GM18858 (cell line): ENCODE measurements around the gene CDRT15.
"Not testable (repeated sequence)": the region's sequence is repeated elsewhere in the genome, so short reads cannot be mapped to it uniquely, and the experiment has no call there.

ENCODE experiments used
- ATAC-seq: cut with Tn5 transposase; IDR thresholded peaks from one replicate; pipeline ENCODE4 v1.9.1; 2021; ENCODE audit not compliant: unreplicated experiment

CDRT15 gene

GRCh38 chr17:14236762-14237161 is at the start of gene CDRT15:
Gene CDRT15, minus strand, starts transcription at chr17:14236862. Its CDS starts 29 bp downstream, at chr17:14236833.
- ATAC-seq = not testable (repeated sequence)

DNA sequence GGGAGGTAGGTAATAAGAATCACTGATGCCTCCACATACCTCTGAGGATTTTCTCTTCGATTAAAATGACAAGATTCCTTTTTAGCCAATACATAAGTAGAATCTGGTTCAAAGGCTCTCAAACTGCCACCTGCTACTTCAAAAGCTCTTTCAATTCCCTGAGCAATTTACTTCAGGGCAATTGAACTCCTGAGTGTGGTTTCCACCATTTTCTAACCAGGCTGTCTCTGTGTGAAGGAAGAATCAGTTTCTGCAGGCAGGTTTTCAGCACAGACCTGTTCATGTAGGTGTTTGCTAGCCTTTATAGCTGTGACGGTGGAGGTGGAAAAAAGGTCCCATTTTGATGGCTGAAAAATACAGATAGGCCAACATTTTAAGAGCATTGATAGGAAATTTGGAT is 46.1 kb upstream of the CDRT15 start:
- no peak for ATAC-seq

GRCh38 chr17:14281530-14281929 is 44.9 kb upstream of the CDRT15 start:
- no peak for ATAC-seq

DNA sequence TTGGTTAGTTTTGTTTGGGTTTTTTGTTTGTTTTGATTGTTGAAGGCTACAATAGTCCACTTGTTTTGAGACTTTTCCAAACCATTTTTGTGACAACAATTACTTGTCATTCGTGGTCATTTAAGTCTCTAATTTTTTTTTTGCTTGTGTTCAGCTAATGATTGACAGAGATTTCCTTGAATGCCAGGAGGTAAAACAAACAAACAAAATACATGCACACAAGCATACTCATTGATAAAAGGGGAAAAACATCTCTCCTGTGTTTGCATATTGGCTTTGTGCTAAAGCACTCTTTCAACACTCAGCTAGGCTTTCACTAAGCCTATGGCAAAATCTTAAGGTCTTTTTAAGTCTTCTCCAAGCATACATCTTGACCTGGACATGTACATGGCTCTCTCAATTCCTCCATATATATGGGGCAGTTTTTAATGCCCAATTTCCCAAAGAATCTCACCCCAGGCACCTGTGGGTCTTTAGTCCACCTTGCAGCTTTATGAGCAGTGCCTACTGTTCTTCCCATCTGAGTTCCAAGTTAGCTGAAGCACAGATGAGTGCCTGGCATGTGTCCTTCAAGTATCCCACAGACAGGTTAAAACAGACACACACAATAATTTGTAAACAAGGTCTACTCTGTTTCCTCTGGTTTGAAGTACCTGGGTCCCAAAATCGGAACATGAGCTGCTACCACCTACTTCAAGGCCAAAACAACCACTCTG is 40.0 kb upstream of the CDRT15 start:
- no peak for ATAC-seq

DNA sequence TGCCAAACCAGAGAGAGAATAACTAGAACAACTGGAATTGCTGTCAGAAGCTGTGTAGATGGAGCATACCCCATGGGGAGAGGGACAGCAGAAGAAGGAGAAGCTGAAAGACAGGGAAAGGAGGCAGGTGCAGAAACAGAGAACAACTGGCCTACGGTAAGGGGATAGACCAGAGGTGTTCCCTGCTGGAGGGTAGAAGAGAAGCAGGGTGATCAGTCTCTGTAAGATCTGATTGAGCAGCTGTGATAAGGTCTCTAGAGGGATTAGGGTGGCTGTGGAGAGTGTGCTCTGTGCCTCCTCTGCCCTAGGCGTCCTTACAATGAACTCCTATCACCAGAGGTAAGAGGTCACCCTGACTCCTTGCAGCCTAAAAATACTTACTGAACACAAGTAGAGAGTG is 33.8 kb upstream of the CDRT15 start:
- no peak for ATAC-seq

DNA sequence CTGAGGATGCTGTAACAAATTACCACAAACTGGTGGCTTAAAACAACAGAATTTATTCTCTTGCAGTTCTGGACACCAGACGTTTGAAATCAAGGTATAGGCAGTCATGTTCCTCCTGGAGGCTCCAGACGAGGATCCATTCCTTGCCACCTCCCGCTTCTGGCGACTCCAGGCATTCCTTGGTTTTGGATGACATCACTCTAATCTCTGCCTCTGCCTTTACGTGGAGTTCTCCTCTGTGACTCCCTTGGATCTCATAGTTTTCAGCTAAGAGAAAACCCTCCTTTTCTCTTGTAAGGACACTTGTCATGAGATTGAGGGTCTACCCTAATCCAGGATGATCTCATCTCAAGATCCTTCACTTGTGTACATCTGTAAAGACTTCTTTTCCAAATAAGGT is 32.8 kb upstream of the CDRT15 start:
- ATAC-seq = no peak

DNA sequence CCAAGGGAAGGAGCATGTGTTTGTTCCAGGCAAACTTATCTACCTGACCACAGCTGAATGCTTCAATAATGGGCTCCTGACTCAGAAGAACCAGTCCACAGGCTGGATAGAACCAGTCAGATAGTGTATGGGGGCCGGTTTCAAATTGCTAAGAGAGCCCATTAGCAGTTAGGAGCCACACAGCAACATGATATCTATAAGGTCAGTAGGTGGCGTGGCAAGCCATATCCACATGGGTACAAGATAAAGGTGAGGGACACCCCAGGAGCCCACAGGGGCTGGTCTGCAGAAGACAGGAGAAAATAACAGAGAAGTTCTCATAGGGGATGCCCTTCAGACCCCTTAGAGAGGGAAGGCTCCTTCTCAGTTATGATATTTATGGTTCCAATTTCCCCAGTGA is 31.6 kb upstream of the CDRT15 start:
- no peak for ATAC-seq

GRCh38 chr17:14261406-14261805 is 24.7 kb upstream of the CDRT15 start:
- ATAC-seq = no peak

GRCh38 chr17:14245629-14246028 is 9.0 kb upstream of the CDRT15 start:
- ATAC-seq = no peak

DNA sequence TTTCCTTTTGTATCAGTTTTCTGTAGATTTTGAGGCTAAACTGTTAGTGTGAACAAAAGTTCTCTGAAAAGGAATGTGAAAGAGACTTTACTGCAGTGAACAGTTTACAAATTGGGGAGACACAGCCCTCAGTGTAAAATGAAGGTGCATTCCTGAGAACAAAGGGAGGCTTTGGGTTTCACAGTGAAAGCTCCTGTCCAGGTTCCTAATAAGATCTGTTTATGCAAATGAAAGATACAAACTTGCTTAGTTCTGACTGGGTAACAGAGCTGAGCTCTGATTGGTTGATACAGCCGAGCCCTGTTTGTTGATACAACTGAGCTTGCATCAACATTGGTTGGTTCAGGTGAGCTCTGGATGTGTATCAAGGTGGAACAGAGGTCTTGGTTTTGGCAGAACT is 8.3 kb upstream of the CDRT15 start:
- ATAC-seq = no peak

DNA sequence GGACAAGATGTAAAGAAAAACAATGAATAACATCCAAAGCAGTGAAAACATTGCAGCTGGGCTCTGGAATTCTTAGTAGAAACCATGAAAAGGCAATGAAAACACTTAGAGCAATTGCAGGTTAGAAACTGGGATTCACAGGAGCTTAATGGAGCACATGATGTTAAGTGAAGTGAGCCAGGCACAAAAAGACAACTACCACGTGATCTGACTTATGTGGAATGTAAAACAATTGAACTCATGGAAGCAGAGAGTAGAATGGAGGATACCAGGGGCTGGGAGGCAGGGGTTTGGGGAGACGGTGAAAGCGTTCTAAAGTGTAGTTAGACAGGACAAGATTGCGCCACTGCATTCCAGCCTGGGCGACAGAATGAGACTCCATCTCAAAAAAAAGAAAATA is 2.6 kb upstream of the CDRT15 start:
- ATAC-seq = not testable (repeated sequence)

- ATAC-seq = not testable (repeated sequence)
Observed at GRCh38 chr17:14236032-14236431, 630 bp downstream of the CDRT15 start.

- not testable (repeated sequence) for ATAC-seq
Observed at GRCh38 chr17:14235047-14235446, 1.6 kb downstream of the CDRT15 start.

GRCh38 chr17:14231187-14231586 is 5.5 kb downstream of the CDRT15 start:
- ATAC-seq = not testable (repeated sequence)

- no peak for ATAC-seq
Observed at GRCh38 chr17:14228903-14229302, 7.8 kb downstream of the CDRT15 start.

DNA sequence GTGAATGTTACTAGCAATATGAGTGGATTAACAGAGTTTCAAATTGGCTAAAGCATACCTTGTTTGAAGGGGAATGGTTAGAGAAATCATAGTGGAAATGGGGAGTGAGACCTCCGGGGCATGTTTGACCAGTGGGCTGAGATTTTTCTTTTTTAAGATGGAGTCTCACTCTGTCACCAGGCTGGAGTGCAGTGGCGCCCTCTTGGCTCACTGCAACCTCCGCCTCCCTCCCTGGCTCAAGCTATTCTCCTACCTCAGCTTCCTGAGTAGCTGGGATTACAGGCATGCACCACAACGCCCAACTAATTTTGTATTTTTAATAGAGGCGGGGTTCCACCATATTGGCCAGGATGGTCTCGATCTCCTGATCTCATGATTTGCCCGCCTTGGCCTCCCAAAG is 9.6 kb downstream of the CDRT15 start:
- ATAC-seq = no peak

GRCh38 chr17:14225254-14225980 is 11.2 kb downstream of the CDRT15 start:
- no peak for ATAC-seq

GRCh38 chr17:14222611-14223010 is 14.1 kb downstream of the CDRT15 start:
- no peak for ATAC-seq

DNA sequence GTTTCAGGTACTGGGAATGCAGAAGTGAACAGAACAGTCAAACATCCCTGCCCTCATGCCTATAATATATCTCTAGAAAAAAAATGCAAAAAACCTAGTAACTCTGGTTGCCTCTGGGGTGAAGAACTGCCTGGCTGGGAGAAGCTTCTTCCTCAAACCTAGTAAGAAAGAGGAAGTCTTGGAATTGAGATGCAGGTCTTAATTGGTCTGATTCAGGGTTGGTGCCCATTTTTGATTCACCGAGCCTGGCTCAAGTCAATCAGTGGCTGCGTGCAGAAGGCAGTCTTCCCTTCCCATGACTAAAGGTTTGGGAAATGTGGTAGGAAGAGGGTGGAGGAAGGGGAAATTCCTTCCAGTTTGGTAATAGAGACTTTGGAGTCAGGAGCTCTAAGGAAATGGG is 22.4 kb downstream of the CDRT15 start:
- ATAC-seq = no peak

DNA sequence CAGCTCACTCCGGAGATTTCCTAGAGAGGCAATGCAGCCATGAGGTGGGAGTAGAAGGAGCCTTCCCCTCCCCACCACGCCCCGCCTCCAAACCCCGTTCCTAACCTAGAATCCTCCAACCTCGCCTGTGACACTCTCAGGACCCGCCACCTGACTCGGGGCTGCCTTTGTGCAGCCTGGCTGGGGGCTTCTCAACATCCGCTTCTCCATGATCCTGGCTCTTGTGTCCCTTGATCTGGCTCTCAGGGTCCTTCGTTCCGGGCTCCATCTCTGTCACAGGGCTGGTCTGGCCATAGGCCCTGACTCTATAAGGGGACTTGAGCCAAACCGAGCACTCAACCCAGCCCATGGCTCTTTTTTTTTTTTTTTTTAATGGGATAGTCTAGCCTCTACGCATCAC is 24.3 kb downstream of the CDRT15 start:
- ATAC-seq = no peak

DNA sequence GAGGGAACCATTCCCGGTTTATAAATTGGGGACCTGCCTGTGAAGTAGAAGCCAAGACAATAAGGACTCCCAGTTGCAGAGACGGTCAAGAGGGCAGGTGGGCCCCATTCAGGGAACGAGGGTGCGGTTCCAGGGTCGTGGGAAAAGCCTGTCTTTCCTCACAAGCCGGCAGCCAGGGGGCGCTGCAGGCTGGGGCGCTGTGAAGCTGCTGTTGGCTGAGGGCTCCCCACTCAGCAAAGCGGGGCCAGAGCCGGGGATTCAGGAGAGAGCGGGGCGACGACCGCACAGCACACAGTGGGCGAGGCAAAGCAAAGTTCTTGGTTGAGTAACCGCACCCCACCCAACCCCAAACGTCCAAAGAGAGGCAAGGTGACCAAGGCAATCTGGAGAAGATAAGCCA is 24.9 kb downstream of the CDRT15 start:
- ATAC-seq = no peak

GRCh38 chr17:14211246-14211645 is 25.4 kb downstream of the CDRT15 start:
- no peak for ATAC-seq

GRCh38 chr17:14209215-14209614 is 27.4 kb downstream of the CDRT15 start:
- ATAC-seq = no peak
